IPS DF 6.9 (cell line): Measurements from ENCODE around the gene FGFR2.

Experiments used
- DNase-seq: peaks from one replicate; pipeline ENCODE4 v3.0.0-alpha.2; 2013; ENCODE audit warnings: low read depth, low spot score
- H3K27ac ChIP-seq: one replicate; pipeline ENCODE4 v1.5.1; 2013; ENCODE audit warnings: low read length, control low read depth
- H3K27me3 ChIP-seq: 2 replicates; pipeline ENCODE4 v1.6.1; 2013; ENCODE audit warnings: mild to moderate bottlenecking, low read length; ENCODE audit not compliant: control insufficient read depth, insufficient read depth
- H3K36me3 ChIP-seq: 2 replicates; pipeline ENCODE4 v1.6.1; 2013; ENCODE audit warnings: low read length; ENCODE audit not compliant: control insufficient read depth, insufficient read depth
- H3K4me1 ChIP-seq: 2 replicates; pipeline ENCODE4 v1.6.1; 2013; ENCODE audit warnings: low read length; ENCODE audit not compliant: control insufficient read depth, insufficient read depth
- H3K4me3 ChIP-seq: 2 replicates; pipeline ENCODE4 v1.5.1; 2013; ENCODE audit warnings: mild to moderate bottlenecking, low read length
- H3K9me3 ChIP-seq: 2 replicates; pipeline ENCODE4 v1.6.1; 2013; ENCODE audit warnings: low read length, inconsistent platforms; ENCODE audit not compliant: control insufficient read depth, insufficient read depth
- WGBS: extraction: QIAGEN DNeasy Blood & Tissue Kit; methylation state at CpG from one replicate; pipeline ENCODE4 v1.1.7; 2013; ENCODE audit warnings: mixed read lengths, missing lambda C conversion rate; ENCODE audit not compliant: insufficient read length, insufficient coverage; 5-methylcytosine and 5-hydroxymethylcytosine counted together

Gene FGFR2

DNA sequence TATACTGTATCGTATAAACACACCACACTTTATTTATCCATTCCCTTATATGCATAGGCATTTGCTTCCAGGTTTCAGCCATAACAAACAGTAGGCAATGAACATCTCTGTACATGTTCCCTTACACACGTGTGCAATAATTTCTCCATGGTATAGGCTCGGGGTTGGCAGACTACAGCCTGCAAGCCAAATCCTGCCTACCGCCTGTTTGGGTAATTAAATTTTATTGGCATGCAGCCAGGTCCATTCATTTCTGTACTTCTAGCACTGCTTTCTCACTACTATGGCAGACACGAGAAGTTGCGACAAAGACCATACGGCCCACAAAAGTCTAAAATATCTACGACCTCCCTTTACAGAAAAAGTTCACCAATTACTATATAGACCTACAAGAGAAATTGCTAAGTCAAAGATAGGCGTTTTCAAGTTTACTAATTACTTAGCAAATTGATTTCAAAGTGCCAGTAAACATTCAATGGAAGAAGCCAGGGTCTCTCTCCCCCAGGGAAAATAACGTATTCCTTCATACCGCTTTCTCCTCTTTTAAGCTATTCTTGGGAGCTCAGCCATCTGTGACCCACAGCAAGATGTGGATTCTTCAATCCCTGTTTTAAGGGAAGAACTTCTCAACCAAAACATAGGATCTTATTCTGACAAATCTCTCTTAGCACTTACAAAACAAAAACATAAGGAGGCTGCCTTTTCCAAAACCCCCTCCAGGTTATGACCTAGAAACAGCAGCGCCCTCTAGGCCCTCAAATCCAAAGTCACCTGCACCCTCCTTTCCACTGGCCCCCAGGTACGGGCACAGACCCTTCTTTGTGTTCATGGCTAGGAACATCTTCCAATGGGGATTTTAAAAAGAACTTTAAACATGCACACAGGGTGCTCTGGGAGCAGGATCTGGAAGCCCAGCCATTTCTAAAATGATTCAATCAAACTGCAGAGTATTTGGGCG lies 100.5 kb downstream of the FGFR2 start:
- Histone ChIP-seq H3K4me3 (no peak overlapping the region), H3K36me3 (peaks cover 21% of the 10 kb centered on the region), H3K27ac (no peak overlapping the region), H3K9me3 (no peaks in the 10 kb centered on the region), H3K27me3 (no peaks in the 10 kb centered on the region), H3K4me1 (0 out of 2 replicates have a peak, but pooled peaks cover 1% of the 10 kb centered on the region)
- DNase-seq: no peak
- no CpG with 5 or more reads among the region's 14 CpGs for WGBS

DNA sequence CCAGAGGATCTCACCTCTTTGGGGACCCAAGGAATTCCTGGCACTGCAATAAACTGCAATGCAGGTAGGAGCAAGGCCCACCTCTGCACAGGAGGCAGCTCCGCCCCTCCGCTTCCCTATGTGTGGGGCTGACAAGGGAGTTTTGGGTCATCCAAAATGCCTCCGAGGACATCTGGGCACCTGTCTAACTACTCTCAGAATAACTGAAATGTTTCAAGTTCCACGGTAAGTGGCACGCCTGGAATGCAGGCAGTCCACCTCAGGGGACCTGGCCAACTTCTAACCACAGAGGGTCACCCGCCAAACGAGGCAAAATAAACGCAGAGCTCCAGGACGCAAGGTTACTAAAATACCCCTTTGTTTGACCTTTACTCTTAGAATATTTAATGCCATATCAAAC lies 102.5 kb downstream of the FGFR2 start:
- H3K36me3 ChIP-seq: peaks cover 21% of the 10 kb centered on the region
- no CpG with 5 or more reads among the region's 9 CpGs for WGBS
- DNase-seq: no peak
- H3K27me3 ChIP-seq: no peaks in the 10 kb centered on the region
- H3K9me3 ChIP-seq: no peaks in the 10 kb centered on the region
- 0 out of 2 replicates have a peak, but pooled peaks cover 1% of the 10 kb centered on the region for H3K4me1 ChIP-seq
- no peak overlapping the region for H3K4me3 ChIP-seq
- H3K27ac ChIP-seq: no peak overlapping the region

GRCh38 chr10:121494296-121494695 lies 103.9 kb downstream of the FGFR2 start:
- DNase-seq: no peak
- H3K9me3 ChIP-seq: no peaks in the 10 kb centered on the region
- H3K4me1 ChIP-seq: 0 out of 2 replicates have a peak, but pooled peaks cover 1% of the 10 kb centered on the region
- H3K4me3 ChIP-seq: no peak overlapping the region
- no peak overlapping the region for H3K27ac ChIP-seq
- WGBS: no CpG with 5 or more reads among the region's 2 CpGs
- no peaks in the 10 kb centered on the region for H3K27me3 ChIP-seq
- H3K36me3 ChIP-seq: peaks cover 23% of the 10 kb centered on the region

DNA sequence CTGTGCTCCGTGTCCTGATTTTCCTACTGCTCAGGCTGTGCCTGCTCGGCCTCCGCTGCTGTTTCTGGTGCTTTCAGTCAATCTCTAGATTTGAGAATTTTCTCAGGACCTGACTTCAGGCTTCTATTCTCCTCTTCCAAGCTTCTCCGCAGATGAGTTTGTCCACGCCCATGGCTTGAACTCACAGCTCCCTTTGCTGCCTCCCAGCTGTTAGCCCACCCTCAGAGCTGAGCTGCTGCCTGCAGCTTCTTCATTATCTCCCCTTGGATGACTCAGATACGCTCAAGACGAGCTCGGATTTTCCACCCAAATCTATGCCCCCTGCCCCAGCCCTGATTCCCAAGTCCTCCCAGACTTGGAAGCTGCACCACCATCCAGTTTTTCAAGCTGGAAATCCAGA lies 104.7 kb downstream of the FGFR2 start:
- DNase-seq: no peak
- no peaks in the 10 kb centered on the region for H3K27me3 ChIP-seq
- no CpG with 5 or more reads among the region's 8 CpGs for WGBS
- peaks cover 22% of the 10 kb centered on the region for H3K36me3 ChIP-seq
- H3K4me1 ChIP-seq: 0 out of 2 replicates have a peak, but pooled peaks cover 1% of the 10 kb centered on the region
- H3K9me3 ChIP-seq: no peaks in the 10 kb centered on the region
- no peak overlapping the region for H3K27ac ChIP-seq
- H3K4me3 ChIP-seq: no peak overlapping the region

GRCh38 chr10:121490871-121491519 lies 107.2 kb downstream of the FGFR2 start:
- Histone ChIP-seq H3K27me3 (no peaks in the 10 kb centered on the region), H3K4me3 (no peak overlapping the region), H3K9me3 (no peaks in the 10 kb centered on the region), H3K27ac (no peak overlapping the region), H3K4me1 (0 out of 2 replicates have a peak, but pooled peaks cover 1% of the 10 kb centered on the region), H3K36me3 (peaks cover 22% of the 10 kb centered on the region)
- WGBS: no CpG with 5 or more reads among the region's 17 CpGs
- DNase-seq: no peak

DNA sequence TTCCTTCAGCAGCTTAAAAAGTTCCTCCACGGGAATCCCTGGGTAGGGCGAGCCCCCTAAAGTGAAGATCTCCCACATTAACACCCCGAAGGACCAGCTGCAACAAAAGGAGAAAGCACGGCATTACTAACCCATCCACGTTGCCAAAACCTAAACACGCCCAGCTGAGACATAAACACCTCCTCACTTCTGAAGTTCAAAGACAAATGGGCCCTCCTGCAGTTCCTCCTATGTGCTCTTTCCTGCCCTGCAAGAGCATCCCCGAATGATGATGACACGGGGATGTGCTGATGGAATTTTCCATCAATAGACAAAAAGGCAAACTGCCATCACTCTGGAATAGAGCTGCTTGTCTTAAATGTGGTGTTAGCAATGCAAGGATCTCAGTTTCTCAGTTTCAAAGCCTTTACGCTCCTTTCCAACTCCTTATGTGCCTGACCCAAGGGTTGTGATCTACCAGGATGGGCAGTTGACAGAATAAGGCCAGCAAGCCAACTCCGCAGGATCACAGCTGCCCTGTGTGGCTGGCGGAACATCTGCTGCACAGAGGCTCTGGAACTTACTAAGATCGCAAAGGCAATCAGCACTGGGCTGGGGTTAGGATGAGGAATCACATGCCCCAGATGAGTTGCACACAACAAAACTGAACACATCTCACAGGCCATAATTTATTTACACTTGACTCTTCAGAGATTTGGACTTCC lies 112.7 kb downstream of the FGFR2 start:
- Histone ChIP-seq H3K27ac (no peak overlapping the region), H3K4me1 (no peaks in the 10 kb centered on the region), H3K27me3 (no peaks in the 10 kb centered on the region), H3K36me3 (peaks cover 32% of the 10 kb centered on the region), H3K4me3 (no peak overlapping the region), H3K9me3 (no peaks in the 10 kb centered on the region)
- no CpG with 5 or more reads among the region's 12 CpGs for WGBS
- no peak for DNase-seq

DNA sequence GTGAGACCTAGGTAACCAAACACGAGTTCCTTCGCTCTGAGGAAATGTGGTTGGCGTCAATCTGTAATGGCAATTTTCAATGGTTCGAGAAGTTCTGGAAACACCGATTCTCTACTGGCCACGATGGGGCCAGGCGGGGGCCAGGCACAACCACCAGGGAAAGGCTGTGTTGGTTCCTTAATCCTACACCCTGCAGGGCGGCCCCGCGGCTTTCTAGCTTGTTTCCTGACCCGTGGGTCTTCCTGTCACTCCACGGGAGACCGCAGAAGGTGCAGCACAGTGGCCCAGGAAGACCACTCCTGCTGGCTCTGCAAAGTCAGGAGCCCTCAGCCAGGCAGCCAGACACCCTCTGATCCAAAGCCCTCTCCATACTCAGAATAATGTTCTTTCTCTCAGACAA lies 113.4 kb downstream of the FGFR2 start:
- Histone ChIP-seq H3K4me1 (no peaks in the 10 kb centered on the region), H3K9me3 (no peaks in the 10 kb centered on the region), H3K27ac (no peak overlapping the region), H3K27me3 (no peaks in the 10 kb centered on the region), H3K36me3 (peaks cover 33% of the 10 kb centered on the region), H3K4me3 (no peak overlapping the region)
- no CpG with 5 or more reads among the region's 13 CpGs for WGBS
- no peak for DNase-seq

DNA sequence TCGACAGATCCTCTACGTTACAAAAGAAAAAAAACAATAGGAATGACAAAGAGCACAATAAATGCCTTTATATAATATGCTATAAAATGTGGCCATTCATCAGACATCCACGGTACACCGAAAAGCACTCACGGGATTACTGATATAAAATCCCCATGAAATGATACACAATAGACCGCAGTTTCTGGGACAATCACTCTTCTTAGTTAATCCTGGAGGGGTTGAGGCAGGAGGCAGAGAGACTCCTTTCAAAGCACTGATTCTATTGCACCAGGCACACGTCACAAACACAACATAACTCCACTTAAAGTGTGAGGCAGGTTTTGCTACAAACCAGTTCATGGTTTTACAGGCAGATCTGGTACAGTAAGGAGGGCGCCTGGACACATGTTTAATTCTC lies 113.8 kb downstream of the FGFR2 start:
- no peak for DNase-seq
- peaks cover 33% of the 10 kb centered on the region for H3K36me3 ChIP-seq
- H3K27ac ChIP-seq: no peak overlapping the region
- no CpG with 5 or more reads among the region's 8 CpGs for WGBS
- no peaks in the 10 kb centered on the region for H3K4me1 ChIP-seq
- no peak overlapping the region for H3K4me3 ChIP-seq
- H3K27me3 ChIP-seq: no peaks in the 10 kb centered on the region
- no peaks in the 10 kb centered on the region for H3K9me3 ChIP-seq

DNA sequence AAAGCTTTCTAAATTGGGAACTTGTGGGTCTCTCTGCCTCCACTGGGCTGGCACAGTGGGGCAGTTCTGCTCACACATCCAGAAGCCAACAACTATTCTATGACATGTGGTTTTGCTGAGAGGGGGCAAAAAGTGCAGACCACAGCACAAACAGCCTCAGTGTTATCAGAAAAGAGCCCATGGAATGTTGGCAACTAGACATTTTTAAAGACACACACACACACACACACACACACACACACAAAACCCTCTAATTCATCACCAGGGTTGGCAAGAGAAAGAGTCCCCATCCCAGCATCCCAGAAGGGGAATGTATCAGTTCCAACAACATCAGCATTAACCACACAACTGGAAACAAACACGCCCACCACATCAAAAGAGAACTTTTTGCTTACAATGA lies 117.1 kb downstream of the FGFR2 start:
- Histone ChIP-seq H3K9me3 (no peaks in the 10 kb centered on the region), H3K36me3 (peaks cover 31% of the 10 kb centered on the region), H3K4me3 (no peak overlapping the region), H3K27me3 (no peaks in the 10 kb centered on the region), H3K27ac (no peak overlapping the region), H3K4me1 (no peaks in the 10 kb centered on the region)
- no CpG with 5 or more reads among the region's 1 CpG for WGBS
- no peak for DNase-seq

DNA sequence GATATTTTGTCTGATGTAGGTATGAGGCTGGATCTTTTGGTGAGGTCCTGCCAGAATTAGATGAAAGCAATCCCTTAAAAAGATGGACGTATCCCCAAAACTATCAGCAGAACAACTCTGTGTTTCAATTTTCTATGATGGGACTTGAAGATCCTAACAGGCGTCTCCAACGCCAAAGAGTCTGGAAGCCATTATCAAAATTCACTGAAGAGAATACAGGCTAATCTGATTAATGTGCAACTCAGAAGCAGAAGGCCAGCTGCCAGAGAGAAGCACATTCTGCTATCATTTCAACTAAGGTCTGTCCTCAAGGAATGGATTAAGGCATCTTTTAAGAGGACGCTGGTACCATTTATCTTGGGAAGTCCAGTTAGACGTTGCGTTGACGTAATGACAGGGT lies 119.7 kb downstream of the FGFR2 start:
- no peaks in the 10 kb centered on the region for H3K9me3 ChIP-seq
- WGBS: no CpG with 5 or more reads among the region's 7 CpGs
- no peak overlapping the region for H3K27ac ChIP-seq
- H3K4me1 ChIP-seq: no peaks in the 10 kb centered on the region
- H3K36me3 ChIP-seq: peaks cover 13% of the 10 kb centered on the region
- no peaks in the 10 kb centered on the region for H3K27me3 ChIP-seq
- no peak overlapping the region for H3K4me3 ChIP-seq
- DNase-seq: no peak
